Measurements from ENCODE around the gene OR4S1. TPM values are rescaled to one million over a fixed set of nuclear protein-coding genes. Genes with fewer than 3 reads are reported as not detected.

The OR4S1 gene
- polyA plus RNA-seq, 1 experiment, result not detected

DNA sequence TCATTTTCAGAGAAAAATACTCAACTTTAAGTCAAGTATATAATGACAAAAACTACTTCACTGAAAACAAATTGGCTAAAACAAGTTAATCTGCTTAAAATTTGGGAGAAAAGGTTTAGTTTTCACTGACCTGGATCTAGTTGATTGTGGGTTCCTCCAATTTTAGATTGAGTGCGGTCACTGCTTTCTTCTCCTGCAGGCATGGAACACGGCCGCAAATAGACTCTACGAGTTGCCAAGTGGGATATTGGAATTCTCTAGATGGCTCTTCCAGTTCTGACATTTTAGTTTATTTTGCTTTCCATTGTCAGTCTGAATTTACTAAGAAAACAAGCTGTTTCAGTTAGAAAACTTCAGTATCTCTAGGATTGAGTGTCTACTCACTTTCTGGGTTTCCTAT lies 48.0 kb downstream of the OR4S1 start:
- Histone ChIP-seq H3K27me3 (ENCODE audit: control insufficient read depth, insufficient read depth, low read length) (no peaks in the 10 kb centered on the region), H3K4me3 (ENCODE audit: low read depth, low read length) (no peak overlapping the region), H3K9me3 (ENCODE audit: control insufficient read depth, insufficient read depth, low read length) (peaks cover 13% of the 10 kb centered on the region), H3K27ac (ENCODE audit: low read depth, low read length) (no peak overlapping the region)
- DNase-seq (ENCODE audit: low read depth, low spot score), result no peak
- ChIA-PET POLR2A (no interaction called here), CTCF (no interaction called here)
- TF ChIP-seq, protein P1, sequence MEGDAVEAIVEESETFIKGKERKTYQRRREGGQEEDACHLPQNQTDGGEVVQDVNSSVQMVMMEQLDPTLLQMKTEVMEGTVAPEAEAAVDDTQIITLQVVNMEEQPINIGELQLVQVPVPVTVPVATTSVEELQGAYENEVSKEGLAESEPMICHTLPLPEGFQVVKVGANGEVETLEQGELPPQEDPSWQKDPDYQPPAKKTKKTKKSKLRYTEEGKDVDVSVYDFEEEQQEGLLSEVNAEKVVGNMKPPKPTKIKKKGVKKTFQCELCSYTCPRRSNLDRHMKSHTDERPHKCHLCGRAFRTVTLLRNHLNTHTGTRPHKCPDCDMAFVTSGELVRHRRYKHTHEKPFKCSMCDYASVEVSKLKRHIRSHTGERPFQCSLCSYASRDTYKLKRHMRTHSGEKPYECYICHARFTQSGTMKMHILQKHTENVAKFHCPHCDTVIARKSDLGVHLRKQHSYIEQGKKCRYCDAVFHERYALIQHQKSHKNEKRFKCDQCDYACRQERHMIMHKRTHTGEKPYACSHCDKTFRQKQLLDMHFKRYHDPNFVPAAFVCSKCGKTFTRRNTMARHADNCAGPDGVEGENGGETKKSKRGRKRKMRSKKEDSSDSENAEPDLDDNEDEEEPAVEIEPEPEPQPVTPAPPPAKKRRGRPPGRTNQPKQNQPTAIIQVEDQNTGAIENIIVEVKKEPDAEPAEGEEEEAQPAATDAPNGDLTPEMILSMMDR (IDR thresholded peaks at IDR 0.05; ENCODE audit: low read depth, low read length), result no peak

DNA sequence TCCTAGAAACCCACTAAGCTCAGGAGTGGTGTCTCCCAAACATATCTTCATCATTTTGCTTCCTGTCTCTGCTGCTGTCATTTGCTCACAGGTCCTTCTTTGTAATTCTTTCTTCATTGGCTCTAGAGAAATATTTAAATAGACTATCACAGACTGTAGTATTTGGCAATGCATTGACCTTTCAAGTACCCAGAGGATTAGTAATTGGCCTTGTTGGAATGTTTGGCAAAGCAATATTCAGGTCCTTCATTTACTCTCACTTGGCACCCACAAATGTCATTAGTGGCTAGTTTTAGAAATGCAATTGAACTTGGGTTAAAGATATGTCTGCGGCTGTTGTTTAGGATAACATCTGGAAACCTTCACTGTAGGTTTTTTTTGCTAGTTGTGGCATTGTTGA lies 48.7 kb downstream of the OR4S1 start:
- Histone ChIP-seq H3K4me3 (ENCODE audit: low read depth, low read length) (no peak overlapping the region), H3K27me3 (ENCODE audit: control insufficient read depth, insufficient read depth, low read length) (no peaks in the 10 kb centered on the region), H3K27ac (ENCODE audit: low read depth, low read length) (no peak overlapping the region), H3K9me3 (ENCODE audit: control insufficient read depth, insufficient read depth, low read length) (peaks cover 13% of the 10 kb centered on the region)
- TF ChIP-seq, protein P1 (IDR thresholded peaks at IDR 0.05; ENCODE audit: low read depth, low read length), result no peak
- no peak for DNase-seq (ENCODE audit: low read depth, low spot score)
- POLR2A ChIA-PET, result no interaction called here
- CTCF ChIA-PET, result no interaction called here

Other genes with a start within 250 kb of the OR4S1 start
- gene OR4B1, start 89.4 kb upstream of the OR4S1 start, polyA plus RNA-seq (2011; rRNA removed), result not detected in 2 replicates
- not detected in 2 replicates for gene OR4X2, start 61.1 kb upstream of the OR4S1 start, polyA plus RNA-seq (2011; rRNA removed)
- gene OR4X1, start 42.4 kb upstream of the OR4S1 start, polyA plus RNA-seq (2011; rRNA removed), result not detected in 2 replicates
- gene OR4C3, start 18.7 kb downstream of the OR4S1 start, polyA plus RNA-seq (2011; rRNA removed), result not detected in 2 replicates
- not detected in 2 replicates for gene OR4C5, start 60.2 kb downstream of the OR4S1 start, polyA plus RNA-seq (2011; rRNA removed)
- gene OR4A47, start 182.6 kb downstream of the OR4S1 start, polyA plus RNA-seq (2011; rRNA removed), result not detected in 2 replicates